ELR (cell line): ENCODE measurements around the gene HCFC1R1.

Experiments used
- DNase-seq: peaks from one replicate; pipeline ENCODE4 v3.0.0-alpha.2; 2015; ENCODE audit warnings: low read depth

Gene HCFC1R1

GRCh38 chr16:2976201-2976600 is 47.5 kb downstream of the HCFC1R1 start:
- DNase-seq: no peak

DNA sequence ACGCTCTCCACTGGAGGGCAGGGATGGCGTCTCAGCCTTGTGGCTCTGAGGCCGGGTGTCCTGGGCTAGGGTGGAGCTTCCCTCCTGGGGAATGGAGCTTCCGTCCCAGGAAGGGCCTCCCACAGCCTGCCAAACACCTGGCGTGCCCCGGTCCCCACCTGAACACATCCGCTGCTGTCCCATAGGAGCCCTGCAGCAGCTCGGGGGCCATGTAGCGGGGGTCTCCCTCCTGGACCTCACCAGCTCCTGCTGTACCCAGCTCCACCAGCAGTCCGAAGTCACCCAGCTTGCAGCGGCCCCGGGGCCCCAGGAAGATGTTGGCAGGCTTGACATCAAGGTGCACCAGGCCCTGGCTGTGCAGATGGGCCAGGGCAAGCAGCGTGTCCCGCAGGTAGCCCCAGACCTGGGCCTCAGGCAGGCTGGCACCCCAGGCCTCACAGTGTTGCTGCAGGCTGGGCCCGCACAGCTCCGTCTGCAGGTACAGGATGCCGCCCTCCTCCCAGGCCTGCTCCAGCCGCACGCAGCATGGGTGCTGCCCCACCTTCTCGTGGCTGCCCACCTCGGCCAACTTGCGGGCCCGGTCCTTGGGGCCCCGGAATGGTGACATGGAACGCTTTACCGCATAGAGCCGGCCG is 48.5 kb downstream of the HCFC1R1 start:
- DNase-seq: no peak

- DNase-seq: no peak
Observed at GRCh38 chr16:2974319-2975056, 49.3 kb downstream of the HCFC1R1 start.

GRCh38 chr16:2973605-2974318 is 50.0 kb downstream of the HCFC1R1 start:
- no peak for DNase-seq

DNA sequence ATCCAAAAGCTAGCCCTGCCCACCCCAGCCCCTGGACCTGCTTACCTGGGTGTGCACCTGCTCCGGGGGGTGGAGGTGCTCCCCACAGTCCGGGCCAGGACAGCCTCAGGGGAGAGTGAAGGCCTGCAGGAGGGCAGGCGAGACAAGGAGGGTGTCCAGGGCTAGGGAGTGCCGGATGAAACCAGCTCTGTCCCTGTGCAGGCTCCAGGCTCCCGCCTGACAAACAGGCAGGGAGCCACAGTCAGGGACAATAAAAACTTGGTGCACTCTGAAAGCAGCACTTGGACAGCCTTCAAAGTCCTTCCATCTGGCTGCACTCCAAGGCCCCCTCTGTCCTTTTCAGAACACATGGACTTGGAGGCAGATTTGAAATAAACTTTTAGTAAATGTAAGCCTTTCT is 50.6 kb downstream of the HCFC1R1 start:
- no peak for DNase-seq
